A549 (cell line): Measurements from ENCODE around the gene WBP1L. TPM values are rescaled to one million over a fixed set of nuclear protein-coding genes. Genes with fewer than 3 reads are reported as not detected.
"Not testable (repeated sequence)": the region's sequence is repeated elsewhere in the genome, so short reads cannot be mapped to it uniquely, and the experiment has no call there.

Source experiments
- ATAC-seq, 2 experiments: fragments of 200-7000 bp in 1 of 2; fragments of >200 bp in 1 of 2; cut with Nextera tagmentation in 1 of 2; cut with Tn5 transposase in 1 of 2; 3 replicates each; pipeline versions ENCODE4 v1.8.0 to v1.9.1; 2018 to 2020; ENCODE audit warnings: mild to moderate bottlenecking in 1 of 2, moderate library complexity in 1 of 2
- CTCF ChIA-PET: fragments of 300-600 bp; sonication (Branson Sonifier 250); formaldehyde crosslinking; extraction: SDS; loops from one replicate; lab custom pipeline; 2021; ENCODE audit warnings: antibody characterized with exemption, inconsistent platforms; lab: Yijun Ruan, JAX
- POLR2A ChIA-PET: fragments of 350-600 bp; formaldehyde crosslinking; extraction: SDS; loops from one replicate; lab custom pipeline; 2021; ENCODE audit warnings: antibody characterized with exemption, inconsistent platforms; lab: Yijun Ruan, JAX
- DNase-seq, 2 experiments: peaks; one replicate each; pipeline versions ENCODE4 v3.0.0 to v3.0.0-alpha.2; 2011 to 2016; ENCODE audit warnings: low read depth in 1 of 2, low spot score in 1 of 2
- FAIRE-seq: peaks from 2 replicates; lab custom pipeline; 2011; peaks lifted over from hg19 to GRCh38; lab: Jason Lieb, UNC
- H3K27ac ChIP-seq, 2 experiments: fragments of >200 bp; sonication (Bioruptor Twin); formaldehyde crosslinking; 3 replicates each; pipeline ENCODE4 v1.5.1; 2016 to 2017
- H3K4me1 ChIP-seq: fragments of >200 bp; sonication (Bioruptor Twin); formaldehyde crosslinking; 3 replicates; pipeline ENCODE4 v1.6.1; 2016
- H3K4me2 ChIP-seq: fragments of >200 bp; sonication (Bioruptor Twin); formaldehyde crosslinking; 3 replicates; pipeline ENCODE4 v1.6.1; 2016
- H3K4me3 ChIP-seq: fragments of >200 bp; sonication (Bioruptor Twin); formaldehyde crosslinking; 3 replicates; pipeline ENCODE4 v1.5.1; 2016
- H3K9me3 ChIP-seq: fragments of >200 bp; sonication (Bioruptor Twin); formaldehyde crosslinking; 3 replicates; pipeline ENCODE4 v1.6.1; 2016
- CBX2 ChIP-seq: fragments of 200-600 bp; sonication (generic); IDR thresholded peaks from 2 replicates; pipeline ENCODE4 v1.6.1; 2016; ENCODE audit warnings: low read depth, mild to moderate bottlenecking, borderline replicate concordance
- CHD4 ChIP-seq: fragments of 200-600 bp; sonication (generic); IDR thresholded peaks from 2 replicates; pipeline ENCODE4 v1.6.1; 2016; ENCODE audit warnings: antibody characterized with exemption, mild to moderate bottlenecking, borderline replicate concordance
- EHMT2 ChIP-seq: fragments of 200-600 bp; sonication (generic); IDR thresholded peaks from 2 replicates; pipeline ENCODE4 v1.6.1; 2016; ENCODE audit warnings: antibody characterized with exemption, low read depth, mild to moderate bottlenecking, moderate library complexity
- EP300 ChIP-seq, 2 experiments: fragments of >200 bp; sonication (Bioruptor Twin); formaldehyde crosslinking; IDR thresholded peaks; 2 replicates in 1 of 2; 3 replicates in 1 of 2; pipeline ENCODE4 v1.6.1; 2016 to 2017
- FOXS1 ChIP-seq: fragments of 250-450 bp; sonication (Bioruptor Pico); IDR thresholded peaks from 2 replicates; pipeline ENCODE4 v1.5.0; 2020; ENCODE audit warnings: mild to moderate bottlenecking, moderate library complexity
- GATA3 ChIP-seq: IDR thresholded peaks from 2 replicates; pipeline ENCODE4 v1.6.1; 2012; ENCODE audit warnings: borderline replicate concordance
- HDAC2 ChIP-seq: fragments of 200-600 bp; sonication (generic); IDR thresholded peaks from 2 replicates; pipeline ENCODE4 v1.6.1; 2016
- HEYL ChIP-seq: fragments of 250-450 bp; sonication (Bioruptor Pico); IDR thresholded peaks from 2 replicates; pipeline ENCODE4 v1.8.0; 2021; ENCODE audit warnings: mild to moderate bottlenecking, moderate library complexity
- HOXA7 ChIP-seq: fragments of 250-450 bp; sonication (Bioruptor Pico); IDR thresholded peaks from 2 replicates; pipeline ENCODE4 v1.5.0; 2020; ENCODE audit warnings: mild to moderate bottlenecking, moderate library complexity
- HOXB13 ChIP-seq: fragments of 250-450 bp; sonication (Bioruptor Pico); IDR thresholded peaks from 2 replicates; pipeline ENCODE4 v1.5.0; 2020; ENCODE audit warnings: low read depth, mild to moderate bottlenecking, moderate library complexity
- HOXB5 ChIP-seq: fragments of 250-450 bp; sonication (Bioruptor Pico); IDR thresholded peaks from 2 replicates; pipeline ENCODE4 v1.5.0; 2020; ENCODE audit warnings: mild to moderate bottlenecking, moderate library complexity
- JUNB ChIP-seq: fragments of >200 bp; sonication (Bioruptor Twin); formaldehyde crosslinking; IDR thresholded peaks from 2 replicates; pipeline ENCODE4 v1.6.1; 2016
- KDM1A ChIP-seq: fragments of 200-600 bp; sonication (generic); IDR thresholded peaks from 2 replicates; pipeline ENCODE4 v1.6.1; 2016; ENCODE audit warnings: low read depth, mild to moderate bottlenecking
- NPAS2 ChIP-seq: fragments of 250-450 bp; sonication (Bioruptor Pico); IDR thresholded peaks from 2 replicates; pipeline ENCODE4 v1.8.0; 2022; ENCODE audit warnings: mild to moderate bottlenecking, moderate library complexity, borderline replicate concordance
- POLR2AphosphoS2 ChIP-seq: conservative IDR thresholded peaks from 2 replicates; pipeline ENCODE4 v1.6.1; 2012; ENCODE audit warnings: low read length, improper control_type of control experiment, inconsistent platforms
- RAD21 ChIP-seq, 2 experiments: fragments of >200 bp in 1 of 2; sonication (Bioruptor Twin) in 1 of 2; formaldehyde crosslinking in 1 of 2; IDR thresholded peaks in 1 of 2; conservative IDR thresholded peaks in 1 of 2; 2 replicates in 1 of 2; 3 replicates in 1 of 2; pipeline ENCODE4 v1.6.1; 2012 to 2018; ENCODE audit warnings: inconsistent platforms in 1 of 2
- RCOR1 ChIP-seq: fragments of 150-350 bp; IDR thresholded peaks from 2 replicates; pipeline ENCODE4 v1.6.1; 2014; ENCODE audit warnings: antibody characterized with exemption, low read length, low read depth
- RFX5 ChIP-seq: fragments of 450-650 bp; IDR thresholded peaks from 2 replicates; pipeline ENCODE4 v1.7.1; 2014; ENCODE audit warnings: antibody characterized with exemption, mild to moderate bottlenecking, moderate library complexity
- SMC3 ChIP-seq: fragments of >200 bp; sonication (Bioruptor Twin); formaldehyde crosslinking; IDR thresholded peaks from 3 replicates; pipeline ENCODE4 v1.6.1; 2018; ENCODE audit warnings: inconsistent platforms
- TFCP2L1 ChIP-seq: fragments of 250-450 bp; sonication (Bioruptor Pico); IDR thresholded peaks from 2 replicates; pipeline ENCODE4 v1.5.0; 2021; ENCODE audit warnings: mild to moderate bottlenecking
- ZC3H11A ChIP-seq: fragments of 450-650 bp; IDR thresholded peaks from 2 replicates; pipeline ENCODE4 v1.6.1; 2014; ENCODE audit warnings: antibody characterized with exemption, mild to moderate bottlenecking
- WGBS: methylation state at CpG from one replicate; pipeline ENCODE4 v1.1.6; 2017; ENCODE audit errors: missing lambda C conversion rate; 5-methylcytosine and 5-hydroxymethylcytosine counted together
- polyA plus RNA-seq, 4 experiments: library from polyadenylated mRNA; depleted of rRNA in 3 of 4; stranded (reverse); fragments of >200 nt; fragmentation: RNase III in 1 of 4; extraction: RNeasy Plus Mini Kit Qiagen cat#74134 plus additional on column Dnase treatment in 1 of 4; gene quantifications; 2 replicates in 3 of 4; 3 replicates in 1 of 4; pipeline ENCODE4 v1.2.3, GENCODE V29; 2011 to 2017
- TF ChIP-seq, protein P1 (sequence below): fragments of >200 bp; sonication (Bioruptor Twin); formaldehyde crosslinking; IDR thresholded peaks from 3 replicates; pipeline ENCODE4 v1.6.1; 2016
- TF ChIP-seq, protein P2 (sequence below): fragments of 250-450 bp; sonication (Bioruptor Pico); IDR thresholded peaks from 2 replicates; pipeline ENCODE4 v1.5.0; 2020; ENCODE audit warnings: low read depth, mild to moderate bottlenecking, moderate library complexity
- TF ChIP-seq, protein P3 (sequence below): fragments of 450-650 bp; IDR thresholded peaks from 2 replicates; pipeline ENCODE4 v1.6.1; 2014; ENCODE audit warnings: antibody characterized with exemption
- TF ChIP-seq, protein P4 (sequence below): IDR thresholded peaks from 2 replicates; pipeline ENCODE4 v1.6.1; 2012; ENCODE audit warnings: low read depth, borderline replicate concordance

The WBP1L gene
- polyA plus RNA-seq, 2 of the 4 experiments (the other 2 are of a cell fraction) = 19.8 to 23.5 TPM

DNA sequence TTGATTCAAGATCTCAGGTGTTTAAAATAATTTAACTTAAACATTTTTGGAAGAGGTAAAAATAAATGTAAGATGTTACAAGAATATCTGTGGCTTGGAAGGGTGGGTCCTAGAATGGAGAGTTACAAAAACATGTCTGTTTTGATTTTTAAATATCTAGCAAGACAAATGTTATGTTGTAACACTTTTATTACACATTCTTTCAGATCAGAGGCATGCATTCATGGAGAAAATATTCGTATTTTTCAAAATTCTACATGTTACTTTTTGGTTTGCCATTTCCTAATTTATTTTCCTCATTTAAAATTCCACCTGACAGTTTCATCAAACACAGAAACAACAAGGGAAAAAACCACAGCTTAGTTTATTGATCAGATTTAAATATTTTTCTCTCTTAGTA lies 10.0 kb downstream of the WBP1L start:
- no peak for TF ChIP-seq TFCP2L1 (CRISPR knock-in tag)
- TF ChIP-seq HOXB5 (CRISPR knock-in tag) = no peak
- TF ChIP-seq HEYL = no peak
- no peak for TF ChIP-seq RAD21 (conservative IDR thresholded peaks at IDR 0.05 in 1 of 2, IDR thresholded peaks at IDR 0.05 in 1 of 2)
- no peak for TF ChIP-seq FOXS1 (CRISPR knock-in tag)
- TF ChIP-seq POLR2AphosphoS2 = no peak
- no peak for TF ChIP-seq HOXA7 (CRISPR knock-in tag)
- H3K4me1 ChIP-seq = peaks cover 9% of the 10 kb centered on the region
- CTCF ChIA-PET = interaction anchor here (0.6 to 3.3 kb wide), 20 partner anchors 10 to 732 kb away, joined by 3 to 14 read pairs (median 4); partner anchors contain the start of gene WBP1L
- no peak for ATAC-seq
- no peak for FAIRE-seq
- POLR2A ChIA-PET = no interaction called here
- no peaks in the 10 kb centered on the region for H3K9me3 ChIP-seq
- no peak overlapping the region for H3K4me3 ChIP-seq
- no peak for DNase-seq
- no peak overlapping the region for H3K27ac ChIP-seq
- 77% methylated on average over 1 of the region's 1 CpG for WGBS
- peak overlapping the region; percentile 25; the same call in 2 of the 3 replicates for H3K4me2 ChIP-seq

DNA sequence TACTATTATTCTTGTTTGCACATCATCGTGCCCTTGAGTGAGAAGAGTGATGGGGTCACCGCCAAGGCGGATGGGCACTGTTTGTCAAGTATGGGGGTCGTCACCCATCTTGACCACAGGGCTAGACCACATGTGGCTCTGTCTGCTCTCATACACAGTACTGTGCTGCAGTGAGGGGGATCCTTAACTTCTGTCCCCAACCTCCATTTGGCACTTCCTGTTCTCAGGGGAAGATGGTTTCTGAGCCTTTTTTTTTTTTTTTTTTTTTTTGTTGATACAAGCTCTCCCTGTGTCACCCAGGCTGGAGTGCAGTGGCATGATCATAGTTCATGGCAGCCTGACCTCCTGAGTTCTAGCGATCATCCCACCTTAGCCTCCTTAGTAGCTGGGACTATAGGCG lies 13.6 kb downstream of the WBP1L start:
- Histone ChIP-seq H3K27ac (no peak overlapping the region), H3K4me2 (no peak overlapping the region), H3K4me1 (peaks cover 9% of the 10 kb centered on the region), H3K4me3 (no peak overlapping the region), H3K9me3 (no peaks in the 10 kb centered on the region)
- DNase-seq (no peak), ATAC-seq (peak in 1 of 2 experiments; percentile 47; a peak in 1 of 6 replicates), FAIRE-seq (no peak)
- TF ChIP-seq JUNB = no peak
- TF ChIP-seq KDM1A = no peak
- ChIA-PET POLR2A (no interaction called here), CTCF (interaction anchor here (0.9 to 1.5 kb wide), 2 partner anchors 55 to 59 kb away, joined by 3 to 4 read pairs; no protein-coding TSS in a partner anchor)
- WGBS = 97% methylated on average over 6 of the region's 6 CpGs

DNA sequence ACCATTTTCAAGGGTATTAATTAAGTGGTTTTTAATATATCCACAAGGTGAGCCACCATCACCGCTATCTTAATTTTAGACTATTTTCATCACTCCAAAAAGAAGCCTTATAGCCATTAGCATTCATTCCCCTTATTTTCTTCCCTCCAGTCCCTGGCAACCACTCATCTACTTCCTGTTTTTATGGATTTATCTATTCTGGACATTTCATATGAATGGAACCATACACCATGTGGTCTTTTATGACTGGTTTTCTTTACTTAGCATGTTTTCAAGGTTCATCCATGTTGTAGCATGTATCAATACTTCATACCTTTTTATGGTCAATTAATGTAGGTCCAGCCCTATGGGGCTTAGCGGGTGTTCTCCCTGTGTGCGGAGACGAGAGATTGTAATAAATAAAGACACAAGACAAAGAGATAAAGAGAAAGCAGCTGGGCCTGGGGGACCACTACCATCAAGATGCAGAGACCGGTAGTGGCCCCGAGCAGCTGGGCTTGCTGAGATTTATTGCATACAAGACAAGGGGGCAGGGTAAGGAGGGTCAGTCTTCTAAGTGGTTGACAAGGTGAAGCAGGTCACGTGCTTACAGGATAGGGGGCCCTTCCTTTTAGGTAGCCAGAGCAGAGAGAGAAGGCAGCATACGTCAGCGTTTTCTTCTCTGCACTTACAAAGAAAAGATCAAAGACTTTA lies 14.6 kb downstream of the WBP1L start:
- Histone ChIP-seq H3K4me2 (no peak overlapping the region), H3K4me1 (peaks cover 4% of the 10 kb centered on the region)
- no peak for FAIRE-seq
- WGBS = 93% methylated on average over 9 of the region's 9 CpGs
- no peak for ATAC-seq
- TF ChIP-seq CBX2 = no peak
- TF ChIP-seq ZC3H11A = no peak
- TF ChIP-seq, protein P1, sequence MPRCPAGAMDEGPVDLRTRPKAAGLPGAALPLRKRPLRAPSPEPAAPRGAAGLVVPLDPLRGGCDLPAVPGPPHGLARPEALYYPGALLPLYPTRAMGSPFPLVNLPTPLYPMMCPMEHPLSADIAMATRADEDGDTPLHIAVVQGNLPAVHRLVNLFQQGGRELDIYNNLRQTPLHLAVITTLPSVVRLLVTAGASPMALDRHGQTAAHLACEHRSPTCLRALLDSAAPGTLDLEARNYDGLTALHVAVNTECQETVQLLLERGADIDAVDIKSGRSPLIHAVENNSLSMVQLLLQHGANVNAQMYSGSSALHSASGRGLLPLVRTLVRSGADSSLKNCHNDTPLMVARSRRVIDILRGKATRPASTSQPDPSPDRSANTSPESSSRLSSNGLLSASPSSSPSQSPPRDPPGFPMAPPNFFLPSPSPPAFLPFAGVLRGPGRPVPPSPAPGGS = no peak
- no peak for TF ChIP-seq SMC3
- no peak for TF ChIP-seq CHD4
- no peak for TF ChIP-seq EP300 (IDR thresholded peaks at IDR 0.05)
- TF ChIP-seq HDAC2 = no peak
- TF ChIP-seq, protein P2, sequence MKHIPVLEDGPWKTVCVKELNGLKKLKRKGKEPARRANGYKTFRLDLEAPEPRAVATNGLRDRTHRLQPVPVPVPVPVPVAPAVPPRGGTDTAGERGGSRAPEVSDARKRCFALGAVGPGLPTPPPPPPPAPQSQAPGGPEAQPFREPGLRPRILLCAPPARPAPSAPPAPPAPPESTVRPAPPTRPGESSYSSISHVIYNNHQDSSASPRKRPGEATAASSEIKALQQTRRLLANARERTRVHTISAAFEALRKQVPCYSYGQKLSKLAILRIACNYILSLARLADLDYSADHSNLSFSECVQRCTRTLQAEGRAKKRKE = no peak
- TF ChIP-seq KDM1A = no peak
- TF ChIP-seq RFX5 = no peak
- TF ChIP-seq, protein P3, sequence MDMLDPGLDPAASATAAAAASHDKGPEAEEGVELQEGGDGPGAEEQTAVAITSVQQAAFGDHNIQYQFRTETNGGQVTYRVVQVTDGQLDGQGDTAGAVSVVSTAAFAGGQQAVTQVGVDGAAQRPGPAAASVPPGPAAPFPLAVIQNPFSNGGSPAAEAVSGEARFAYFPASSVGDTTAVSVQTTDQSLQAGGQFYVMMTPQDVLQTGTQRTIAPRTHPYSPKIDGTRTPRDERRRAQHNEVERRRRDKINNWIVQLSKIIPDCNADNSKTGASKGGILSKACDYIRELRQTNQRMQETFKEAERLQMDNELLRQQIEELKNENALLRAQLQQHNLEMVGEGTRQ = no peak
- no peak for TF ChIP-seq NPAS2 (CRISPR knock-in tag)
- no peak for TF ChIP-seq HOXB13 (CRISPR knock-in tag)
- TF ChIP-seq, protein P4, sequence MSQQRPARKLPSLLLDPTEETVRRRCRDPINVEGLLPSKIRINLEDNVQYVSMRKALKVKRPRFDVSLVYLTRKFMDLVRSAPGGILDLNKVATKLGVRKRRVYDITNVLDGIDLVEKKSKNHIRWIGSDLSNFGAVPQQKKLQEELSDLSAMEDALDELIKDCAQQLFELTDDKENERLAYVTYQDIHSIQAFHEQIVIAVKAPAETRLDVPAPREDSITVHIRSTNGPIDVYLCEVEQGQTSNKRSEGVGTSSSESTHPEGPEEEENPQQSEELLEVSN = no peak
- no peak for TF ChIP-seq GATA3
- TF ChIP-seq HEYL = no peak
- no peak for TF ChIP-seq EHMT2
- TF ChIP-seq RCOR1 = no peak
- TF ChIP-seq, all 56 proteins: peak for 0
- Histone ChIP-seq H3K27ac (no peak overlapping the region), H3K9me3 (no peaks in the 10 kb centered on the region), H3K4me3 (no peak overlapping the region)
- DNase-seq = no peak
- POLR2A ChIA-PET = no interaction called here
- CTCF ChIA-PET = interaction anchor here (0.9 kb wide), 1 partner anchor 311 kb away, joined by 3 read pairs; no protein-coding TSS in a partner anchor

DNA sequence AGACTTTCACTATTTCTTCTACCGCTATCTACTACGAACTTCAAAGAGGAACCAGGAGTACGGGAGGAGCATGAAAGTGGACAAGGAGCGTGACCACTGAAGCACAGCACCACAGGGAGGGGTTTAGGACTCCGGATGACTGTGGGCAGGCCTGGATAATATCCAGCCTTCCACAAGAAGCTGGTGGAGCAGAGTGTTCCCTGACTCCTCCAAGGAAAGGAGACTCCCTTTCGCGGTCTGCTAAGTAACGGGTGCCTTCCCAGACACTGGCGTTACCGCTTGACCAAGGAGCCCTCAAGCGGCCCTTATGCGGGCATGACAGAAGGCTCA lies 15.2 kb downstream of the WBP1L start:
- POLR2A ChIA-PET, CTCF ChIA-PET, H3K9me3 ChIP-seq, ATAC-seq, FAIRE-seq, H3K27ac ChIP-seq, DNase-seq, H3K4me2 ChIP-seq, H3K4me3 ChIP-seq, H3K4me1 ChIP-seq: not testable (repeated sequence)
- 91% methylated on average over 12 of the region's 12 CpGs for WGBS
